Adrenal gland (tissue), 5 donors: Measurements from ENCODE around the gene CA10.

Source experiments
- POLR2A ChIP-seq, 2 donors: fragments of 450-650 bp; IDR thresholded peaks; one replicate each; pipeline ENCODE4 v1.6.1; 2017; ENCODE audit warnings: antibody characterized with exemption in 2 of 2, mild to moderate bottlenecking in 2 of 2, moderate library complexity in 1 of 2
- TF ChIP-seq, protein P1 (sequence below), 6 experiments: fragments of 450-650 bp in 4 of 6; fragments of 200-600 bp in 2 of 6; sonication (generic) in 1 of 6; IDR thresholded peaks; 1 replicate in 5 of 6; 2 replicates in 1 of 6; pipeline versions ENCODE4 v1.5.1 to v1.8.0; 2016 to 2021; ENCODE audit warnings: antibody characterized with exemption in 6 of 6, mild to moderate bottlenecking in 2 of 6, moderate library complexity in 1 of 6
- donor health status: DM: no; HTN: no; CAD: no.

DNA sequence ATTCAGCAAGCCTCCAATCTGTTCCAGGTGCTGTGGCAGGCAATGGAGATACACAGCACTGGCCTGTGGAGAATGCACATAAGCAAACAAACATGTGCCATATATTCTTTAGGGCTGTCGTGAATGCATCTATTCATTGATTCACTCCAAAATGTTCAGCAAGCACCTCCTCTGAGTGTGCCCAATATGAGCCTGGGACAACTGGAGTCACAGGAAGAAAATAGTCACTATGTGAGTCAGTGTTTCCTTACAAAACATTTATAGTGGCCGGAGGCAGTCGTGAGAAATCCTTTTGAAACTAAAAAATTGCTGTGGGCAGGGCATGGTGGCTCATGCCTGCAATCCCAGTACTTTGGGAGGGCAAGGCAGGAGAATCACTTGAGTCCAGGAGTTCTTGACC is 310.1 kb downstream of the CA10 start:
- TF ChIP-seq, protein P1, sequence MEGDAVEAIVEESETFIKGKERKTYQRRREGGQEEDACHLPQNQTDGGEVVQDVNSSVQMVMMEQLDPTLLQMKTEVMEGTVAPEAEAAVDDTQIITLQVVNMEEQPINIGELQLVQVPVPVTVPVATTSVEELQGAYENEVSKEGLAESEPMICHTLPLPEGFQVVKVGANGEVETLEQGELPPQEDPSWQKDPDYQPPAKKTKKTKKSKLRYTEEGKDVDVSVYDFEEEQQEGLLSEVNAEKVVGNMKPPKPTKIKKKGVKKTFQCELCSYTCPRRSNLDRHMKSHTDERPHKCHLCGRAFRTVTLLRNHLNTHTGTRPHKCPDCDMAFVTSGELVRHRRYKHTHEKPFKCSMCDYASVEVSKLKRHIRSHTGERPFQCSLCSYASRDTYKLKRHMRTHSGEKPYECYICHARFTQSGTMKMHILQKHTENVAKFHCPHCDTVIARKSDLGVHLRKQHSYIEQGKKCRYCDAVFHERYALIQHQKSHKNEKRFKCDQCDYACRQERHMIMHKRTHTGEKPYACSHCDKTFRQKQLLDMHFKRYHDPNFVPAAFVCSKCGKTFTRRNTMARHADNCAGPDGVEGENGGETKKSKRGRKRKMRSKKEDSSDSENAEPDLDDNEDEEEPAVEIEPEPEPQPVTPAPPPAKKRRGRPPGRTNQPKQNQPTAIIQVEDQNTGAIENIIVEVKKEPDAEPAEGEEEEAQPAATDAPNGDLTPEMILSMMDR (IDR thresholded peaks at IDR 0.05): no peak
- TF ChIP-seq POLR2A (IDR thresholded peaks at IDR 0.05): no peak
